Hematopoietic multipotent progenitor cell treated with erythropoietin and hydrocortisone succinate and interleukin-3 and kit ligand, for 15 days (in vitro differentiated cells): ENCODE results near the gene PCK1.

Experiments used
- DNase-seq: peaks from one replicate; pipeline ENCODE4 v3.0.0-alpha.2; 2015; ENCODE audit warnings: low spot score

PCK1 gene

GRCh38 chr20:57561356-57562279 is 708 bp downstream of the PCK1 start:
- no peak for DNase-seq

GRCh38 chr20:57562541-57563465 is 1.9 kb downstream of the PCK1 start:
- no peak for DNase-seq

- DNase-seq, result no peak
Measured at GRCh38 chr20:57563522-57563921, 2.6 kb downstream of the PCK1 start.

GRCh38 chr20:57564180-57564802 is 3.4 kb downstream of the PCK1 start:
- DNase-seq, result no peak

GRCh38 chr20:57564951-57565642 is 4.2 kb downstream of the PCK1 start:
- no peak for DNase-seq

- DNase-seq, result no peak
Measured at GRCh38 chr20:57566399-57566798, 5.5 kb downstream of the PCK1 start.

GRCh38 chr20:57566803-57567459 is 6.0 kb downstream of the PCK1 start:
- DNase-seq, result no peak

GRCh38 chr20:57567471-57568079 is 6.7 kb downstream of the PCK1 start:
- DNase-seq, result no peak

GRCh38 chr20:57568088-57568896 is 7.4 kb downstream of the PCK1 start:
- DNase-seq, result no peak

GRCh38 chr20:57568960-57569359 is 8.1 kb downstream of the PCK1 start:
- no peak for DNase-seq

- no peak for DNase-seq
Measured at GRCh38 chr20:57570145-57570850, 9.4 kb downstream of the PCK1 start.

- no peak for DNase-seq
Measured at GRCh38 chr20:57570920-57571319, 10.0 kb downstream of the PCK1 start.

- DNase-seq, result no peak
Measured at GRCh38 chr20:57571782-57572416, 11.0 kb downstream of the PCK1 start.

GRCh38 chr20:57573242-57573641 is 12.3 kb downstream of the PCK1 start:
- no peak for DNase-seq

GRCh38 chr20:57573894-57574293 is 13.0 kb downstream of the PCK1 start:
- peak; percentile 37 for DNase-seq

- DNase-seq, result no peak
Measured at GRCh38 chr20:57574954-57575353, 14.0 kb downstream of the PCK1 start.

- no peak for DNase-seq
Measured at GRCh38 chr20:57576002-57576401, 15.1 kb downstream of the PCK1 start.

GRCh38 chr20:57576617-57577550 is 16.0 kb downstream of the PCK1 start:
- no peak for DNase-seq
